CD4-positive, alpha-beta T cell treated with Interleukin-17A for 4 hours (primary cell): Measurements from ENCODE around the gene UTP4.
"Not testable (repeated sequence)": the region's sequence is repeated elsewhere in the genome, so short reads cannot be mapped to it uniquely, and the experiment has no call there.

Experiments
- DNase-seq: peaks from one replicate; pipeline ENCODE4 v3.0.0-alpha.2; 2020; ENCODE audit warnings: mixed read lengths

Gene UTP4

DNA sequence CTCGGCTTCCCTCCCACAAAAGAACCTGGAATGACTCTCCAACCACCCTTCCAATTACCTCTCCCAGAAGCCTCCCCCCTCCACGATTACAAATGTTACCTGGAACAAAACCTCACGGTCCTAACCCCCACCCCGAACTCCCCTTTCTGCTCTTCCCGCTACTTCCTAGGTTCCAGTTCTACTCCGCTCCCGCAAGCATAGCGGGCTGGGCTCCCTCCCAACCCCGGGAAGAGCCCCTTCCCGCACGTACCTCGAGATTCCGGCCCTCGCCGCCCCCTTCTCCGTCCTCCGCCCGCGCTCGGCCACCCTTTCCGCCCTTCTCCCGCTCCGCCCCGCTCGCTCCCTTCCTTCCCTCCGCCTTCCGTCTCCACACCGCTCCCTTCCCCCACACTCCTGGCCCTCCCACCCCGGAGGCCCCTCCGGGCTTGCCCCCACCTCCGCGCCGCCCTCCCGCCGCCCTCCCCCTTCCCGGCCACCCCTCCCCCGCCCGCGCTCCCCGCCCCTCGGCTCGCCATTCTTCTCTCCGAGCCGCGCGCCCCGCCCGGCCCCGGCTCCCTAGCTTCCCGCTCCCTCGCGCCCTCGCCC is 518 bp upstream of the UTP4 start:
- DNase-seq, result peak; percentile 80

- DNase-seq, result no peak
These were observed 1.0 kb downstream of the UTP4 start for GRCh38 chr16:69133373-69133954.

DNA sequence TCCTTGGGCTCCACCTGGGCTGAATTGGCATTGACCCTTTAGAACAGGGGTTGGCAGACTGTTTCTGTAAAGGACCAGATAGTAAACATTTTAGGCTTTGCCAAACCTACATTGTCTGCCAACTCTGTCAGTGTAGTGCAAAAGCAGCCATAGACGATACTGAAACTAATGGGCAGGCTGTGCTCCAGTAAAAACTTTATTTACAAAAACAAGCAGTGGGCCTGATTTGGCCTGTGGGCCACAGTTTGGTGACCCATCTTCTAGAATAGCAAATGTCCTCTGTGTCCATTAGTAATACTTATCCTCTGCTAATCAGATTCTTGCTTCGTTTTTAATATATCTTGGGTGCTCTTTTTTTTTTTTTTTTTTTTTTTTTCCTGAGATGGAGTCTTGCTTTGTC is 6.2 kb downstream of the UTP4 start:
- DNase-seq, result no peak

DNA sequence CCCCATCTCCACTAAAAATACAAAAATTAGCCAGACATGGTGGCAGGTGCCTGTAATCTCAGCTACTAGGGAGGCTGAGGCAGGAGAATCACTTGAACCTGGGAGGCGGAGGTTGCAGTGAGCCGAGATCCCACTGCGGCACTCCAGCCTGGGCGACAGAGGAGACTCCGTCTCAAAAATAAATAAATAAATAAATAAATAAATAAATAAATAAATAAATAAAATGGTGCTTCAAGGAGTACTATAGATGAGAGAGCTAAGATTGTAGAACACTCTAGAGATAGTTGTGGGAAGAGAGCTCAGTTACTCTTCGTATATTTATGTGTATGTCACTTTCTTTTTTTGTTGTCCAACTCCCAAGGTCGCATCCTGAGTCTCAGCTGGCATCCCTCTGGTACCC is 7.0 kb downstream of the UTP4 start:
- not testable (repeated sequence) for DNase-seq

DNA sequence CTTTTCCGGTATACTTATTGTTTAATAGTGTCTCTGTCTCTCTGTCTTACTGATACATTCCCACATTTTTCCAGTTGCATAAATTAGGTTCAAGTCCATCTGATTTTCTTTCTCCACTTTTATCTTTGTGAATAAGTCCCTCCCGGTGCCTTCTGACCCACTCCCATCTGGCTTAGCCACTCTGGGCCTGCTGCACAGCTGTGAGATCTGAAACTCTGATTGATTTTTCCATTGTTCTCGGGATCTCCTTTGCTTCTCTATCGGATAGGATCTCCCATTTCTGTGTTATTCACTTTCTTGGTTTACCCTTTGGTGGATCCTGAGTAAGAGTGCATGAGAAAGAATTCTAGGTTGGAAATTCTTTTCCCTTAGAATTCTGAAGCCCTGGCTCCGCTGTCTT is 8.6 kb downstream of the UTP4 start:
- no peak for DNase-seq

DNA sequence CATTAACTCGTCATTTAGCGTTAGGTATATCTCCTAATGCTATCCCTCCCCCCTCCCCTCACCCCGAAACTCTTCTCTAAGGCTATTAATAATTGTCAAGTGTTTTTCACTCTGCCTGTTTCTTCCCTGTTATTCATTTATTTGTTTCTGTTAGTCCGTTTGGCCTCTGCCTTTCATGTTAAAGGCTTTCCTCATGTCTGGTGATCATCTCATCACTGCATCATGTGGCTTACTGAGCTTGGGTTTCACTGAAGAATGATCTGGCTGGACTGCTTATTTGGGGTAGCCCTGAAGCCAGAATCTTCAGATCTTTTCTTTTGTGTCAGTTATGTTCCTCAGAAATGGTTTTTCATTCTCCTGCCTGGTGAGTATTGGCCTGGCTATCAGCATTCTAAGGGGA is 9.5 kb downstream of the UTP4 start:
- DNase-seq, result no peak

DNA sequence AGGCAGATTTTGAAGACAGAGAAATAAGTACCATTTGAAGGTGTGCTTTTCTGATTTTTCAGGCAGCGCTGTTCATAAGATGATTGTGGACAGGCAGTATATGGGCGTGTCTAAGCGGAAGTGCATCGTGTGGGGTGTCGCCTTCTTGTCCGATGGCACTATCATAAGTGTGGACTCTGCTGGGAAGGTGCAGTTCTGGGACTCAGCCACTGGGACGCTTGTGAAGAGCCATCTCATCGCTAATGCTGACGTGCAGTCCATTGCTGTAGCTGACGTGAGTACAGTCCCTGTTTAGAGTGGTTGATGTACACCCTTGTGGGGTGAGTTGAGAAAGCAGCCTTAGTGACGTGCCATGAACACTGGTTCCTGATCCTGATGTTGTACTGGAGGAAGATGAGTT is 10.7 kb downstream of the UTP4 start:
- DNase-seq, result no peak

DNA sequence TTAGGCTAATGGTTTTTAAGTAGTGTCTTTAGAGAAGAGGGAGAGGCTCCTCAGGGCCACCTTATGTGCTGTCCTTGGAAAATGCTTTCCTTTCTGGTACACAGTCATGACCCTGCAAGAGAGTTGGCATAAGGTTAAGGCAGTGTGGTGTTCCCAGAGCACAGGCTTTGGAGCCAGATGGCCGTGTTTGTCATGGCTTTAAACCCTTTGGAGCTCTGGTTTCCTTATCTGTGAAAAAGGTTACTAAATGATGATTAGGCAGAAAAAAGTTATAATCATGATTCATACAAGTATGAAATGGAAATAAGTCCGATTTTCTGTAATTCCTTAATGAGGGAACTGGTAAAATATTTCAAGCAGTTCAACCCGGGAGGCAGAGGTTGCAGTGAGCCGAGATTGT is 13.2 kb downstream of the UTP4 start:
- DNase-seq, result no peak

DNA sequence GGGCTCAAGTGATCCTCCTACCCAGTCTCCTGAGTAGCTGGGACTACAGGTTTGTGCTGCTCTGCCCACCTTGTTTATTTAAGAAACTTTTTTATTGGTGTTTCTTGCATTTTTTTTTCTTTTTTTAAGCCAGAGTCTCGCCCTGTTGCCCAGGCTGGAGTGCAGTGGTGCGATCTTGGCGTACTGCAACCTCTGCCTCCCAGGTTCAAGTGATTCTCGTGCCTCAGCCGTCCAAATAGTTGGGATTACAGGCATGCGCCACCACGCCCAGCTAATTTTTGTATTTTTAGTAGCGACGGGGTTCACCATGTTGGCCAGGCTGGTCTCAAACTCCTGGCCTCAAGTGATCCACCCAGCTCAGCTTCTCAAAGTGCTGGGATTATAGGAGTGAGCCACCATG is 17.2 kb downstream of the UTP4 start:
- not testable (repeated sequence) for DNase-seq

DNA sequence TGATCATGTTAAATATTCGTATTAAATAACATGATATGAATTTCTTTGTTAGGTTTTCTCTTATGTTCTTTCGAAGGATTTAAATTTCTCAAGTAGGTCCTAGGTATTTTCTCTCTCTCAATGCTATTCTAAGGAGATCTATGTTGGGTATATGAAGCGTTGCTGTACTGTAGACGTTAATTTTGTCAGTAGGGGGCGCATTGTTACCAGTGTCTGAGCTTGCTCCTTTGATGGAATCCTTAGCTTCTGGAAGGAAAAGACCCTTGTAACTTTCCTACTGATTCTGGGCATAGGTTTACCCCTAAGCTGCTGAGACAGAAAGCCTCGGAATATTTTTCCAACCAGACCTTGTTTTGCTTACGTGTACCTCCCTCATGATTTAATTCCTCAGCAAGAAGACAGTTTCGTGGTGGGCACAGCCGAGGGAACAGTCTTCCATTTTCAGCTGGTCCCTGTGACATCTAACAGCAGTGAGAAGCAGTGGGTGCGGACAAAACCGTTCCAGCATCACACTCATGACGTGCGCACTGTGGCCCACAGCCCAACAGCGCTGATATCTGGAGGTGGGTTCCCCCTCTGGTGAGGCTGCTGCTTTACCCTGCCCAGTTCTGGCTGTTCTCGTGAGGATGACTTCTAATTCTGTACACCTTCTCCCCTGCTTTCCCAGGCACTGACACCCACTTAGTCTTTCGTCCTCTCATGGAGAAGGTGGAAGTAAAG is 17.9 kb downstream of the UTP4 start:
- peak; percentile 68 for DNase-seq

DNA sequence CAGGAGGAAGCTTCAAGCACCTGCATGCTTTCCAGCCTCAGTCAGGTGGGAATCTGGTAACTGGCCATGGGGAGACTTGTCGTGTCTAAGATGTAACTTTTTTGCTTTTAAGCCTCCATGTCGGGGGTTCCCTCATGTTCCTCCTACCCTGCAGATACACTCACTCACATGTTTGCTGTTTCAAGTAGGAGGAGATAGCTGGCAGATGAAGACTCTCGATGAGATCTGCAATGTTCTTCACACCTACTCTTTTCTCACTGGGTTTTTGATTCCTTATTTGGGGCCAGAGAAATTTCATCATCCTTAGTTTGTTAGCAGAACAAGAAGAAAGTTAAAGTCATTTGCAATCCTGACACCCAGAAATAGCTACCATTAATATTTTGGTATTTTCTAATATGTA is 24.7 kb downstream of the UTP4 start:
- no peak for DNase-seq

- no peak for DNase-seq
These were observed 27.7 kb downstream of the UTP4 start for GRCh38 chr16:69160192-69160591.

DNA sequence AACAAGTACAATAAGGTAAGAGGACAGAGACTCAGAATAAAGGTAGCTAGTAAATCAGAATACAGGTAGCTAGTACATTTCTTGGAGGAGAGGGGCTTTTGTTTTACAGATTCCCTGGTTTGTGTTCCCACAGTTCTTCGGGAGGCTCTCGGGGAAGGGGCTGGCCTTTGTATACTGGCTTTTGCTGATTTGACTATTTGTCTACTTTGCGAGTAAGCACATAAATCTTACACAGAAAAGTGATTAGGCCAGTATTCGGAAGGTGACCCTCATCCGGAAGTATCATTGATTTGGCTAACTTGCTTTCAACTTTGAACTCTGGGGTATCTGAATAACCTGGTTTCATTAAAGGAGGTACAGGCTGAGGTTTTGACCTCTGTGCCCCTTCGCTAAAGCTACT is 33.1 kb downstream of the UTP4 start:
- DNase-seq, result no peak

DNA sequence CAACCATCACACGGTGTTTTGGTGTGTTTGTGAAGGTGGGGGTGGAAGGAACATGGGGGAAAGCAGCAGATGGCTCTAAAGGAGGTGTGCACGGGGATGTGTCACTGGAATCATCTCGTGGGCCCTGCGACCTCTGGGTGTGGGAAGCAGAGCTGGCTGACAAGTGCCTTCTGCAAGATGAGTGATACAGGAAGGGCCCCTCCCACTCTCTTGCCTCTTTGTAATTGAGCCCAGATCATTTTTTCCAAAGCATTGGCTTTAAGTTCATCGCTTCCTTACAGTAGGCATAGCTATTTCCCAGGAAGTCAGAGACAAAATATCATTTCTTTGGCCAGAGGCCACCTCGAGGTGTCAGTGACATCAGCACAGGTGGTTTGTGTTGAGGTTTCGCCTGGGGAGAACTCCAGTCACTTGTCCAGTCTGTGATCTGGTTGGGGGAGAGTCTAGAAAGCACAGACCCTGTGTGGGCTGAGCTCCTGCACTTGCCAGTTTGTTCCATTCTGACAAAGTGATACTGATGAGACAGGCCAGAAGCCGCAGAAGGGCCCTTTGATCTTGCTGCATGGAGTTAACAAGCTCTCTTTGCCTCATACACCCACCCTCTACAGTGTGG is 33.9 kb downstream of the UTP4 start:
- peak; percentile 50 for DNase-seq

- no peak for DNase-seq
These were observed 34.8 kb downstream of the UTP4 start for GRCh38 chr16:69166946-69167930.

- no peak for DNase-seq
These were observed 36.6 kb downstream of the UTP4 start for GRCh38 chr16:69169051-69169450.

DNA sequence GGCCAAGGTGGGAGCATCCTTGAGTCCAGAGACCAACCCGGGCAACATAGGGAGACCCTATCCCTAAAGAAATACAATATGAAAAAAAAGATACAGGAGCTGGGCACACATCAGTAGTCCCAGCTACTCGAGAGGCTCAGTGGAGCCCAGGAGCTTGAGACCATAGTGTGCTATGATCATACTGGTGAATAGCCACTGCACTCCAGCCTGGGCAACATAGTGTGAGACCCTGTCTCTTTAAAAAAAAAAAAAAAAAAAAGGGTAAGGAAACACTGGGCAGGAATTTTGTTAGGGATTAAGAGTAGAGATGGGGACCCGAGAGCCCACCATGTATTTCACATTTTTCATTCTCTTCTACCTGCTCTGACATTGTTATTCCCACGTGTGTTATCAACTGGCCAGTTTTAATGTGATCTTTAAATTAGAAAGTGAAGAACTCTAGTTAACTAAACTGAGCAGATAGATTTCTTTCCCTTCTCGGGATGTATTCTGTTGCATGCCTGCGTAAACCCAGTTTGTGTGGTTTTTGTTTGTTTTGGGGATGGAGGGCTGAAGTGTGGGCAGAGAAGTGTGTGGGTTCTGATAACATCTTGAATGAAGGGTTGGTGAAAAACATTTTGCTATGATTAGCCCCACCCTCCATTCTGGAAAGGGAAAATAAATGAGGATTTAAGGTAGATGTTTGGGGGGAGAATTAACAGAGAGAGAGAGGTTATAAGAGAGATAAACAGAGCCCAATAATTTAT is 37.3 kb downstream of the UTP4 start:
- no peak for DNase-seq

- DNase-seq, result no peak
These were observed 39.1 kb downstream of the UTP4 start for GRCh38 chr16:69171325-69172084.

DNA sequence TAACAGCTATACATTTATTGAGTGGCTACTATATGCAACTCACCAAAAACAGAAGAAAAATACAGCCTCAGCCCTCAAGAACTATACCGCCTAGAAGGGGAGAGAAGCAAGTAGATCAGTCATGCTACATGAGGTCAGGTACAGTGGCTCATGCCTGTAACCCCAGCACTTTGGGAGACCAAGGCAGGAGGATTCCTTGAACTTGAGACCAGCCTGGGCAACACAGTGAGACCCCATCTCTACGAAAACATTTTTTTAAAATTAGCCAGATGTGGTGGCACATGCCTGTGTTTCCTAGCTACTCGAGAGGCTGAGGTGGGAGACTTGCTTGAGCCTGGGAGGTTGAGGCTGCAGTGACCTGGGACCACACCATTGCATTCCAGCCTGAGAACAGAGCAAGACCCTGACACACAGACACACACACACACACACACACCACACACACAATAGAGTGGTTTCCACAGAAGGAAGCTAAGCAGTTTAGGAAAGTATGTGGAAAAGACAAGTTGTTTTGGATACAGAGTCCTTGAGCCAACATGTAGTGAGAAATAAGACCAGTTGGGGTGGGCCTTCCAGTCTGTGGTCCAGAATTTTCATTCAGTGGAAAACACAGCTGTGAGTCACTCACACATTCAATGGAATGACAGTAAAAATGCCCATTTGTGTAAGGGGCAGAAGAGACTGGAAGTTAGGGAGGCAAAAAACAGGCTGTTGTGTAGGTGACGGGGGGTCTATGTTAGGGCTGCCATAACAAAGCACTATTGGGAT is 43.8 kb downstream of the UTP4 start:
- no peak for DNase-seq

- DNase-seq, result no peak
These were observed 47.0 kb downstream of the UTP4 start for GRCh38 chr16:69179328-69180010.
